GM23338 (cell line): Measurements from ENCODE around the gene FCHSD1. TPM values are rescaled to one million over a fixed set of nuclear protein-coding genes. Genes with fewer than 3 reads are reported as not detected.

Experiments
- ATAC-seq: fragments of 200-7000 bp; cut with Tn5 transposase; 3 replicates; pipeline ENCODE4 v1.9.1; 2020
- DNase-seq: peaks from one replicate; pipeline ENCODE4 v3.0.0-alpha.2; 2015; ENCODE audit warnings: low spot score
- H2AFZ ChIP-seq: fragments of 200-600 bp; sonication (generic); 2 replicates; pipeline ENCODE4 v1.8.0; 2016; ENCODE audit warnings: antibody characterized with exemption, mild to moderate bottlenecking, moderate library complexity
- H3F3A ChIP-seq: fragments of 200-600 bp; sonication (generic); replicated peaks from 2 replicates; pipeline ENCODE4 v1.8.0; 2017; ENCODE audit warnings: antibody characterized with exemption, mixed run types, low read depth
- H3K27ac ChIP-seq: fragments of 200-600 bp; sonication (generic); 2 replicates; pipeline ENCODE4 v1.6.1; 2016; ENCODE audit warnings: low read depth
- H3K27me3 ChIP-seq: fragments of 200-600 bp; sonication (generic); 2 replicates; pipeline ENCODE4 v1.8.0; 2016; ENCODE audit warnings: mild to moderate bottlenecking, mixed run types, moderate library complexity; ENCODE audit not compliant: insufficient read depth
- H3K36me3 ChIP-seq: fragments of 200-600 bp; sonication (generic); 2 replicates; pipeline ENCODE4 v1.8.0; 2016; ENCODE audit warnings: mild to moderate bottlenecking; ENCODE audit not compliant: insufficient read depth
- H3K4me1 ChIP-seq: fragments of 200-600 bp; sonication (generic); 2 replicates; pipeline ENCODE4 v1.8.0; 2016; ENCODE audit warnings: mild to moderate bottlenecking, moderate library complexity; ENCODE audit not compliant: insufficient read depth
- H3K4me2 ChIP-seq: fragments of 200-600 bp; sonication (generic); 2 replicates; pipeline ENCODE4 v1.7.1; 2017; ENCODE audit warnings: mixed run types
- H3K4me3 ChIP-seq: fragments of 200-600 bp; sonication (generic); 2 replicates; pipeline ENCODE4 v1.6.1; 2016; ENCODE audit warnings: mixed run types
- H3K79me2 ChIP-seq: fragments of 200-600 bp; sonication (generic); replicated peaks from 2 replicates; pipeline ENCODE4 v1.8.0; 2017; ENCODE audit warnings: mild to moderate bottlenecking; ENCODE audit not compliant: insufficient read depth
- H3K9me2 ChIP-seq: fragments of 200-600 bp; sonication (generic); 2 replicates; pipeline ENCODE4 v1.8.0; 2017; ENCODE audit not compliant: insufficient read depth
- H4K20me1 ChIP-seq: fragments of 200-600 bp; sonication (generic); replicated peaks from 2 replicates; pipeline ENCODE4 v1.8.0; 2017; ENCODE audit warnings: mild to moderate bottlenecking; ENCODE audit not compliant: insufficient read depth
- H3K27ac Mint-ChIP-seq: 2 replicates; pipeline ENCODE4 v1.8.0; 2020; ENCODE audit warnings: inconsistent platforms, mild to moderate bottlenecking, moderate library complexity, mixed read lengths
- H3K27me3 Mint-ChIP-seq: 3 replicates; pipeline ENCODE4 v1.8.0; 2022; ENCODE audit warnings: low read depth, mild to moderate bottlenecking, moderate library complexity, mixed read lengths, inconsistent platforms; ENCODE audit not compliant: insufficient read depth, poor library complexity
- H3K36me3 Mint-ChIP-seq: 3 replicates; pipeline ENCODE4 v1.8.0; 2021; ENCODE audit warnings: low read depth, mild to moderate bottlenecking, inconsistent platforms, moderate library complexity, mixed read lengths
- H3K4me1 Mint-ChIP-seq: 3 replicates; pipeline ENCODE4 v1.8.0; 2020; ENCODE audit warnings: mild to moderate bottlenecking, inconsistent platforms, mixed read lengths
- H3K4me3 Mint-ChIP-seq: 3 replicates; pipeline ENCODE4 v1.8.0; 2021; ENCODE audit warnings: moderate library complexity, mild to moderate bottlenecking, inconsistent platforms, mixed read lengths
- H3K9me3 Mint-ChIP-seq: 3 replicates; pipeline ENCODE4 v1.8.0; 2020; ENCODE audit warnings: moderate library complexity, mild to moderate bottlenecking, inconsistent platforms, mixed read lengths
- CREB1 ChIP-seq: fragments of 250-450 bp; sonication (Bioruptor Pico); IDR thresholded peaks from 2 replicates; pipeline ENCODE4 v1.5.0; 2020; ENCODE audit warnings: low read depth, mild to moderate bottlenecking, moderate library complexity
- EZH2 ChIP-seq: fragments of 200-600 bp; sonication (generic); IDR thresholded peaks from one replicate; pipeline ENCODE4 v1.8.0; 2017; ENCODE audit warnings: antibody characterized with exemption, mild to moderate bottlenecking, low read depth; ENCODE audit not compliant: unreplicated experiment
- EZH2phosphoT487 ChIP-seq: fragments of 200-600 bp; sonication (generic); IDR thresholded peaks from one replicate; pipeline ENCODE4 v1.8.1; 2018; ENCODE audit warnings: antibody characterized with exemption; ENCODE audit not compliant: unreplicated experiment
- JUNB ChIP-seq: IDR thresholded peaks from one replicate; pipeline ENCODE4 v1.6.1; 2016; ENCODE audit warnings: antibody characterized with exemption; ENCODE audit not compliant: unreplicated experiment
- NANOG ChIP-seq: IDR thresholded peaks from 2 replicates; pipeline ENCODE4 v1.6.1; 2016; ENCODE audit warnings: antibody characterized with exemption, borderline replicate concordance
- ZNF114 ChIP-seq: fragments of 250-450 bp; sonication (Bioruptor Pico); IDR thresholded peaks from 2 replicates; pipeline ENCODE4 v1.5.0; 2020; ENCODE audit warnings: mild to moderate bottlenecking, moderate library complexity
- ZNF331 ChIP-seq: fragments of 250-450 bp; sonication (Bioruptor Pico); IDR thresholded peaks from 2 replicates; pipeline ENCODE4 v1.5.0; 2020; ENCODE audit warnings: low read depth, mild to moderate bottlenecking, moderate library complexity
- polyA plus RNA-seq: library from polyadenylated mRNA; unstranded; fragments of >200 nt; fragmentation: Nextera tagmentation; extraction: Ambion mirVana; gene quantifications from 2 replicates; pipeline ENCODE4 v1.2.1, GENCODE V29; 2016
- total RNA-seq: library from RNA; depleted of rRNA; stranded (reverse); fragments of >200 nt; shearing (Covaris generic); gene quantifications from 2 replicates; pipeline ENCODE4 v1.2.3, GENCODE V29; 2014
- TF ChIP-seq, protein P1 (sequence below), 2 experiments: fragments of 200-600 bp in 1 of 2; sonication (generic) in 1 of 2; conservative IDR thresholded peaks; 2 replicates each; pipeline versions ENCODE4 v1.5.1 to v1.6.1; 2016 to 2017; ENCODE audit warnings: antibody characterized with exemption in 2 of 2, low read depth in 2 of 2, mild to moderate bottlenecking in 2 of 2, moderate library complexity in 1 of 2
- TF ChIP-seq, protein P2 (sequence below): IDR thresholded peaks from one replicate; pipeline ENCODE4 v1.6.1; 2018; ENCODE audit warnings: antibody characterized with exemption; ENCODE audit not compliant: unreplicated experiment
- TF ChIP-seq, protein P3 (sequence below): fragments of 250-450 bp; sonication (Bioruptor Pico); IDR thresholded peaks from 2 replicates; pipeline ENCODE4 v1.5.0; 2020; ENCODE audit warnings: mild to moderate bottlenecking, moderate library complexity

Gene FCHSD1
- total and polyA plus RNA-seq, 2 experiments from 2014 or later: 24.7 to 46.6 TPM

DNA sequence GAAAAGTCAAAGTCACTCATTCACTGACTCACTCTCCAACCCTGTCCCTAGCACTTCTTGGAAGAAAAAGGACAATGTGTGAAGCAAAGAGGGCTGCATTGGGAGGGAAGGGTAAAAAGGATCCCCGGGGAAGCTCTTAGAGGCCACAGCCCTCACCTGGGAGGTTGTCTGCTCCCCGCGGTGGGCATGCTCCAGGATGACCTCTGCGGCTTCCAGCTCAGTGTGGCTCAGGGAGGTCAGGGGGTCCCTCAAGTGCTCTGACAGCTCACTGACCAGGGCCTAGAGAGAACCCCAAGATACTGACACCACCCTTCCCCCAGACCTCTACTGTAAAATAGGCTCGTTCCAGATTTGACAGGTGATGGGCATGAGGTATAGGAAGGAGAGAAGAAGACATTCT is 4.0 kb downstream of the FCHSD1 start:
- H3K36me3 ChIP-seq: no peaks in the 10 kb centered on the region; the same call in 1 of the 2 replicates
- no peaks in the 10 kb centered on the region for H3K9me2 ChIP-seq
- no peak overlapping the region for H3K27ac Mint-ChIP-seq
- H3K9me3 Mint-ChIP-seq: no peaks in the 10 kb centered on the region
- peaks cover 17% of the 10 kb centered on the region for H3K4me1 ChIP-seq
- no peak for DNase-seq
- no peak overlapping the region for H2AFZ ChIP-seq
- H3K27me3 Mint-ChIP-seq: peaks cover 12% of the 10 kb centered on the region
- H3K4me2 ChIP-seq: no peak overlapping the region
- no peaks in the 10 kb centered on the region for H3K27me3 ChIP-seq
- H4K20me1 ChIP-seq: no peaks in the 10 kb centered on the region; the same call in 1 of the 2 replicates
- ATAC-seq: no peak
- H3K4me3 Mint-ChIP-seq: no peak overlapping the region
- peaks cover 24% of the 10 kb centered on the region for H3K4me1 Mint-ChIP-seq
- H3F3A ChIP-seq: peaks cover 8% of the 10 kb centered on the region
- TF ChIP-seq, protein P1, sequence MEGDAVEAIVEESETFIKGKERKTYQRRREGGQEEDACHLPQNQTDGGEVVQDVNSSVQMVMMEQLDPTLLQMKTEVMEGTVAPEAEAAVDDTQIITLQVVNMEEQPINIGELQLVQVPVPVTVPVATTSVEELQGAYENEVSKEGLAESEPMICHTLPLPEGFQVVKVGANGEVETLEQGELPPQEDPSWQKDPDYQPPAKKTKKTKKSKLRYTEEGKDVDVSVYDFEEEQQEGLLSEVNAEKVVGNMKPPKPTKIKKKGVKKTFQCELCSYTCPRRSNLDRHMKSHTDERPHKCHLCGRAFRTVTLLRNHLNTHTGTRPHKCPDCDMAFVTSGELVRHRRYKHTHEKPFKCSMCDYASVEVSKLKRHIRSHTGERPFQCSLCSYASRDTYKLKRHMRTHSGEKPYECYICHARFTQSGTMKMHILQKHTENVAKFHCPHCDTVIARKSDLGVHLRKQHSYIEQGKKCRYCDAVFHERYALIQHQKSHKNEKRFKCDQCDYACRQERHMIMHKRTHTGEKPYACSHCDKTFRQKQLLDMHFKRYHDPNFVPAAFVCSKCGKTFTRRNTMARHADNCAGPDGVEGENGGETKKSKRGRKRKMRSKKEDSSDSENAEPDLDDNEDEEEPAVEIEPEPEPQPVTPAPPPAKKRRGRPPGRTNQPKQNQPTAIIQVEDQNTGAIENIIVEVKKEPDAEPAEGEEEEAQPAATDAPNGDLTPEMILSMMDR (conservative IDR thresholded peaks at IDR 0.05; ENCODE audit: low read depth in 2 of 2): no peak
- TF ChIP-seq, protein P2, sequence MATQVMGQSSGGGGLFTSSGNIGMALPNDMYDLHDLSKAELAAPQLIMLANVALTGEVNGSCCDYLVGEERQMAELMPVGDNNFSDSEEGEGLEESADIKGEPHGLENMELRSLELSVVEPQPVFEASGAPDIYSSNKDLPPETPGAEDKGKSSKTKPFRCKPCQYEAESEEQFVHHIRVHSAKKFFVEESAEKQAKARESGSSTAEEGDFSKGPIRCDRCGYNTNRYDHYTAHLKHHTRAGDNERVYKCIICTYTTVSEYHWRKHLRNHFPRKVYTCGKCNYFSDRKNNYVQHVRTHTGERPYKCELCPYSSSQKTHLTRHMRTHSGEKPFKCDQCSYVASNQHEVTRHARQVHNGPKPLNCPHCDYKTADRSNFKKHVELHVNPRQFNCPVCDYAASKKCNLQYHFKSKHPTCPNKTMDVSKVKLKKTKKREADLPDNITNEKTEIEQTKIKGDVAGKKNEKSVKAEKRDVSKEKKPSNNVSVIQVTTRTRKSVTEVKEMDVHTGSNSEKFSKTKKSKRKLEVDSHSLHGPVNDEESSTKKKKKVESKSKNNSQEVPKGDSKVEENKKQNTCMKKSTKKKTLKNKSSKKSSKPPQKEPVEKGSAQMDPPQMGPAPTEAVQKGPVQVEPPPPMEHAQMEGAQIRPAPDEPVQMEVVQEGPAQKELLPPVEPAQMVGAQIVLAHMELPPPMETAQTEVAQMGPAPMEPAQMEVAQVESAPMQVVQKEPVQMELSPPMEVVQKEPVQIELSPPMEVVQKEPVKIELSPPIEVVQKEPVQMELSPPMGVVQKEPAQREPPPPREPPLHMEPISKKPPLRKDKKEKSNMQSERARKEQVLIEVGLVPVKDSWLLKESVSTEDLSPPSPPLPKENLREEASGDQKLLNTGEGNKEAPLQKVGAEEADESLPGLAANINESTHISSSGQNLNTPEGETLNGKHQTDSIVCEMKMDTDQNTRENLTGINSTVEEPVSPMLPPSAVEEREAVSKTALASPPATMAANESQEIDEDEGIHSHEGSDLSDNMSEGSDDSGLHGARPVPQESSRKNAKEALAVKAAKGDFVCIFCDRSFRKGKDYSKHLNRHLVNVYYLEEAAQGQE: no peak
- TF ChIP-seq EZH2: no peak
- no peak for TF ChIP-seq EZH2phosphoT487
- TF ChIP-seq, protein P3, sequence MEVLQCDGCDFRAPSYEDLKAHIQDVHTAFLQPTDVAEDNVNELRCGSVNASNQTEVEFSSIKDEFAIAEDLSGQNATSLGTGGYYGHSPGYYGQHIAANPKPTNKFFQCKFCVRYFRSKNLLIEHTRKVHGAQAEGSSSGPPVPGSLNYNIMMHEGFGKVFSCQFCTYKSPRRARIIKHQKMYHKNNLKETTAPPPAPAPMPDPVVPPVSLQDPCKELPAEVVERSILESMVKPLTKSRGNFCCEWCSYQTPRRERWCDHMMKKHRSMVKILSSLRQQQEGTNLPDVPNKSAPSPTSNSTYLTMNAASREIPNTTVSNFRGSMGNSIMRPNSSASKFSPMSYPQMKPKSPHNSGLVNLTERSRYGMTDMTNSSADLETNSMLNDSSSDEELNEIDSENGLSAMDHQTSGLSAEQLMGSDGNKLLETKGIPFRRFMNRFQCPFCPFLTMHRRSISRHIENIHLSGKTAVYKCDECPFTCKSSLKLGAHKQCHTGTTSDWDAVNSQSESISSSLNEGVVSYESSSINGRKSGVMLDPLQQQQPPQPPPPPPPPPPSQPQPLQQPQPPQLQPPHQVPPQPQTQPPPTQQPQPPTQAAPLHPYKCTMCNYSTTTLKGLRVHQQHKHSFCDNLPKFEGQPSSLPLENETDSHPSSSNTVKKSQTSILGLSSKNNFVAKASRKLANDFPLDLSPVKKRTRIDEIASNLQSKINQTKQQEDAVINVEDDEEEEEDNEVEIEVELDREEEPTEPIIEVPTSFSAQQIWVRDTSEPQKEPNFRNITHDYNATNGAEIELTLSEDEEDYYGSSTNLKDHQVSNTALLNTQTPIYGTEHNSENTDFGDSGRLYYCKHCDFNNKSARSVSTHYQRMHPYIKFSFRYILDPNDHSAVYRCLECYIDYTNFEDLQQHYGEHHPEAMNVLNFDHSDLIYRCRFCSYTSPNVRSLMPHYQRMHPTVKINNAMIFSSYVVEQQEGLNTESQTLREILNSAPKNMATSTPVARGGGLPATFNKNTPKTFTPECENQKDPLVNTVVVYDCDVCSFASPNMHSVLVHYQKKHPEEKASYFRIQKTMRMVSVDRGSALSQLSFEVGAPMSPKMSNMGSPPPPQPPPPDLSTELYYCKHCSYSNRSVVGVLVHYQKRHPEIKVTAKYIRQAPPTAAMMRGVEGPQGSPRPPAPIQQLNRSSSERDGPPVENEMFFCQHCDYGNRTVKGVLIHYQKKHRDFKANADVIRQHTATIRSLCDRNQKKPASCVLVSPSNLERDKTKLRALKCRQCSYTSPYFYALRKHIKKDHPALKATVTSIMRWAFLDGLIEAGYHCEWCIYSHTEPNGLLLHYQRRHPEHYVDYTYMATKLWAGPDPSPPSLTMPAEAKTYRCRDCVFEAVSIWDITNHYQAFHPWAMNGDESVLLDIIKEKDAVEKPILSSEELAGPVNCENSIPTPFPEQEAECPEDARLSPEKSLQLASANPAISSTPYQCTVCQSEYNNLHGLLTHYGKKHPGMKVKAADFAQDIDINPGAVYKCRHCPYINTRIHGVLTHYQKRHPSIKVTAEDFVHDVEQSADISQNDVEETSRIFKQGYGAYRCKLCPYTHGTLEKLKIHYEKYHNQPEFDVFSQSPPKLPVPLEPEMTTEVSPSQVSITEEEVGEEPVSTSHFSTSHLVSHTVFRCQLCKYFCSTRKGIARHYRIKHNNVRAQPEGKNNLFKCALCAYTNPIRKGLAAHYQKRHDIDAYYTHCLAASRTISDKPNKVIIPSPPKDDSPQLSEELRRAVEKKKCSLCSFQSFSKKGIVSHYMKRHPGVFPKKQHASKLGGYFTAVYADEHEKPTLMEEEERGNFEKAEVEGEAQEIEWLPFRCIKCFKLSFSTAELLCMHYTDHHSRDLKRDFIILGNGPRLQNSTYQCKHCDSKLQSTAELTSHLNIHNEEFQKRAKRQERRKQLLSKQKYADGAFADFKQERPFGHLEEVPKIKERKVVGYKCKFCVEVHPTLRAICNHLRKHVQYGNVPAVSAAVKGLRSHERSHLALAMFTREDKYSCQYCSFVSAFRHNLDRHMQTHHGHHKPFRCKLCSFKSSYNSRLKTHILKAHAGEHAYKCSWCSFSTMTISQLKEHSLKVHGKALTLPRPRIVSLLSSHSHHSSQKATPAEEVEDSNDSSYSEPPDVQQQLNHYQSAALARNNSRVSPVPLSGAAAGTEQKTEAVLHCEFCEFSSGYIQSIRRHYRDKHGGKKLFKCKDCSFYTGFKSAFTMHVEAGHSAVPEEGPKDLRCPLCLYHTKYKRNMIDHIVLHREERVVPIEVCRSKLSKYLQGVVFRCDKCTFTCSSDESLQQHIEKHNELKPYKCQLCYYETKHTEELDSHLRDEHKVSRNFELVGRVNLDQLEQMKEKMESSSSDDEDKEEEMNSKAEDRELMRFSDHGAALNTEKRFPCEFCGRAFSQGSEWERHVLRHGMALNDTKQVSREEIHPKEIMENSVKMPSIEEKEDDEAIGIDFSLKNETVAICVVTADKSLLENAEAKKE (CRISPR knock-in tag): no peak
- no peak for TF ChIP-seq ZNF114
- TF ChIP-seq JUNB: no peak
- no peak for TF ChIP-seq NANOG
- no peak for TF ChIP-seq CREB1
- no peak for TF ChIP-seq ZNF331
- no peak overlapping the region for H3K27ac ChIP-seq
- H3K36me3 Mint-ChIP-seq: peaks cover 30% of the 10 kb centered on the region
- no peaks in the 10 kb centered on the region for H3K79me2 ChIP-seq
- H3K4me3 ChIP-seq: no peak overlapping the region
